Spleen (tissue), 11 donors: Measurements from ENCODE around the gene AXIN1. TPM values are rescaled to one million over a fixed set of nuclear protein-coding genes. Genes with fewer than 3 reads are reported as not detected.

Experiments used
- DNase-seq: peaks from one replicate; pipeline ENCODE4 v3.0.0-alpha.2; 2020
- H3K27ac ChIP-seq, 8 donors: fragments of 200-600 bp; sonication (generic) in 7 of 8; 1 replicate in 4 of 8; 2 replicates in 4 of 8; pipeline versions ENCODE4 v1.5.0 to v1.8.0; 2016 to 2021; ENCODE audit warnings: inconsistent platforms in 4 of 8, mild to moderate bottlenecking in 4 of 8, moderate library complexity in 1 of 8
- H3K27me3 ChIP-seq, 7 donors: fragments of 200-600 bp; sonication (generic) in 6 of 7; replicated peaks in 1 of 7; 1 replicate in 4 of 7; 2 replicates in 3 of 7; pipeline versions ENCODE4 v1.5.0 to v1.8.0; 2016 to 2021; ENCODE audit warnings: inconsistent platforms in 3 of 7, mild to moderate bottlenecking in 1 of 7
- H3K36me3 ChIP-seq, 6 donors: fragments of 200-600 bp; sonication (generic) in 5 of 6; 1 replicate in 4 of 6; 2 replicates in 2 of 6; pipeline versions ENCODE4 v1.5.0 to v1.8.0; 2016 to 2021; ENCODE audit warnings: inconsistent platforms in 2 of 6
- H3K4me1 ChIP-seq, 6 donors: fragments of 200-600 bp; sonication (generic) in 5 of 6; 1 replicate in 3 of 6; 2 replicates in 3 of 6; pipeline versions ENCODE4 v1.5.0 to v1.8.0; 2016 to 2021; ENCODE audit warnings: inconsistent platforms in 3 of 6
- H3K4me3 ChIP-seq, 8 donors: fragments of 200-600 bp; sonication (generic) in 7 of 8; 1 replicate in 4 of 8; 2 replicates in 4 of 8; pipeline versions ENCODE4 v1.5.0 to v1.8.0; 2016 to 2021; ENCODE audit warnings: inconsistent platforms in 4 of 8, mild to moderate bottlenecking in 4 of 8, moderate library complexity in 2 of 8
- H3K9me3 ChIP-seq, 8 donors: fragments of 200-600 bp; sonication (generic) in 7 of 8; 1 replicate in 4 of 8; 2 replicates in 4 of 8; pipeline versions ENCODE4 v1.5.0 to v1.8.0; 2016 to 2021; ENCODE audit warnings: inconsistent platforms in 4 of 8
- POLR2A ChIP-seq, 3 donors: fragments of 450-650 bp; IDR thresholded peaks; one replicate each; pipeline ENCODE4 v1.5.1; 2017; ENCODE audit warnings: antibody characterized with exemption in 3 of 3, mild to moderate bottlenecking in 1 of 3
- POLR2AphosphoS5 ChIP-seq, 3 donors: sonication (generic); formaldehyde crosslinking; IDR thresholded peaks; one replicate each; pipeline ENCODE4 v1.5.1; 2017; ENCODE audit warnings: antibody characterized with exemption in 3 of 3
- WGBS, 5 donors: extraction: QIAGEN DNeasy Blood & Tissue Kit in 3 of 5; methylation state at CpG; one replicate each; pipeline versions ENCODE4 v1.1.5 to v1.1.7; 2013 to 2018; 5-methylcytosine and 5-hydroxymethylcytosine counted together
- intact Hi-C: fragments of 100-400 bp; cut with DNase I; formaldehyde crosslinking; loops from one replicate; pipeline ENCODE4 v1.15.0; 2023; ENCODE audit warnings: low total_unique reads
- polyA plus RNA-seq, 3 donors: library from polyadenylated mRNA; stranded (reverse); fragments of 200-250 nt; gene quantifications; one replicate each; pipeline ENCODE4 v1.2.1, GENCODE V29; 2013
- total RNA-seq, 7 donors: library from RNA; depleted of rRNA in 3 of 7; stranded (reverse); fragments of >200 nt in 3 of 7; fragmentation: NEBNext Ultra II Directional in 4 of 7; extraction: Animal tissue kit (Norgen Biotek cat#: 25700) in 4 of 7; gene quantifications; one replicate each; pipeline versions ENCODE4 v1.1.0 to v1.2.1, GENCODE V29; 2016 to 2021
- TF ChIP-seq, protein P1 (sequence below), 11 experiments: fragments of 200-600 bp in 7 of 11; fragments of 450-650 bp in 4 of 11; sonication (generic) in 4 of 11; IDR thresholded peaks in 8 of 11; conservative IDR thresholded peaks in 3 of 11; 1 replicate in 7 of 11; 2 replicates in 4 of 11; pipeline versions ENCODE4 v1.4.0 to v1.8.0; 2016 to 2021; ENCODE audit warnings: antibody characterized with exemption in 11 of 11, inconsistent platforms in 4 of 11, mild to moderate bottlenecking in 1 of 11
- donor health status: healthy with polysubstance abuse.
- donor health status: DM: no; HTN: no; CAD: no; lungs with moderate emphysema.
- donor health status: DM: no; HTN: no; CAD: no.
- donor health status: Bipolar disorder and iron deficiency.
- donor health status: healthy.
- donor health status: DM: no; HTN: no; CAD: no.
- donor health status: DM: yes; HTN: yes; CAD: no.

Gene AXIN1
- total and polyA plus RNA-seq, 10 donors, result 12.9 to 27.3 (median 23.9) TPM

GRCh38 chr16:306911-307370 lies 45.6 kb downstream of the AXIN1 start:
- H3K27ac ChIP-seq, result no peak overlapping the region
- peaks cover 0 to 32% (median 2%) of the 10 kb centered on the region in 6 donors for H3K4me1 ChIP-seq
- intact Hi-C loops, result no loop called here
- WGBS, 5 donors, result 89 to 93% (median 90%) methylated on average over 17 of the region's 17 CpGs
- H3K36me3 ChIP-seq, result peaks cover 2 to 100% (median 61%) of the 10 kb centered on the region in 6 donors
- H3K27me3 ChIP-seq, result no peaks in the 10 kb centered on the region
- DNase-seq, result no peak
- TF ChIP-seq, protein P1, sequence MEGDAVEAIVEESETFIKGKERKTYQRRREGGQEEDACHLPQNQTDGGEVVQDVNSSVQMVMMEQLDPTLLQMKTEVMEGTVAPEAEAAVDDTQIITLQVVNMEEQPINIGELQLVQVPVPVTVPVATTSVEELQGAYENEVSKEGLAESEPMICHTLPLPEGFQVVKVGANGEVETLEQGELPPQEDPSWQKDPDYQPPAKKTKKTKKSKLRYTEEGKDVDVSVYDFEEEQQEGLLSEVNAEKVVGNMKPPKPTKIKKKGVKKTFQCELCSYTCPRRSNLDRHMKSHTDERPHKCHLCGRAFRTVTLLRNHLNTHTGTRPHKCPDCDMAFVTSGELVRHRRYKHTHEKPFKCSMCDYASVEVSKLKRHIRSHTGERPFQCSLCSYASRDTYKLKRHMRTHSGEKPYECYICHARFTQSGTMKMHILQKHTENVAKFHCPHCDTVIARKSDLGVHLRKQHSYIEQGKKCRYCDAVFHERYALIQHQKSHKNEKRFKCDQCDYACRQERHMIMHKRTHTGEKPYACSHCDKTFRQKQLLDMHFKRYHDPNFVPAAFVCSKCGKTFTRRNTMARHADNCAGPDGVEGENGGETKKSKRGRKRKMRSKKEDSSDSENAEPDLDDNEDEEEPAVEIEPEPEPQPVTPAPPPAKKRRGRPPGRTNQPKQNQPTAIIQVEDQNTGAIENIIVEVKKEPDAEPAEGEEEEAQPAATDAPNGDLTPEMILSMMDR (IDR thresholded peaks at IDR 0.05 in 8 of 11, conservative IDR thresholded peaks at IDR 0.05 in 3 of 11), result no peak
- TF ChIP-seq POLR2A (IDR thresholded peaks at IDR 0.05), result no peak
- TF ChIP-seq POLR2AphosphoS5 (IDR thresholded peaks at IDR 0.05), result no peak
- no peak overlapping the region for H3K4me3 ChIP-seq
- no peaks in the 10 kb centered on the region for H3K9me3 ChIP-seq

GRCh38 chr16:305916-306626 lies 46.5 kb downstream of the AXIN1 start:
- Histone ChIP-seq H3K36me3 (peaks cover 2 to 100% (median 58%) of the 10 kb centered on the region in 6 donors), H3K4me3 (no peak overlapping the region), H3K27me3 (no peaks in the 10 kb centered on the region), H3K27ac (no peak overlapping the region), H3K4me1 (peaks cover 0 to 32% (median 2%) of the 10 kb centered on the region in 6 donors), H3K9me3 (no peaks in the 10 kb centered on the region)
- TF ChIP-seq POLR2AphosphoS5 (IDR thresholded peaks at IDR 0.05), result peak in 1 of 3 donors; percentile 1
- TF ChIP-seq, protein P1 (IDR thresholded peaks at IDR 0.05 in 8 of 11, conservative IDR thresholded peaks at IDR 0.05 in 3 of 11), result no peak
- WGBS, 5 donors, result 90 to 96% (median 92%) methylated on average over 18 to 19 of the region's 19 CpGs
- no peak for DNase-seq
- intact Hi-C loops, result no loop called here

DNA sequence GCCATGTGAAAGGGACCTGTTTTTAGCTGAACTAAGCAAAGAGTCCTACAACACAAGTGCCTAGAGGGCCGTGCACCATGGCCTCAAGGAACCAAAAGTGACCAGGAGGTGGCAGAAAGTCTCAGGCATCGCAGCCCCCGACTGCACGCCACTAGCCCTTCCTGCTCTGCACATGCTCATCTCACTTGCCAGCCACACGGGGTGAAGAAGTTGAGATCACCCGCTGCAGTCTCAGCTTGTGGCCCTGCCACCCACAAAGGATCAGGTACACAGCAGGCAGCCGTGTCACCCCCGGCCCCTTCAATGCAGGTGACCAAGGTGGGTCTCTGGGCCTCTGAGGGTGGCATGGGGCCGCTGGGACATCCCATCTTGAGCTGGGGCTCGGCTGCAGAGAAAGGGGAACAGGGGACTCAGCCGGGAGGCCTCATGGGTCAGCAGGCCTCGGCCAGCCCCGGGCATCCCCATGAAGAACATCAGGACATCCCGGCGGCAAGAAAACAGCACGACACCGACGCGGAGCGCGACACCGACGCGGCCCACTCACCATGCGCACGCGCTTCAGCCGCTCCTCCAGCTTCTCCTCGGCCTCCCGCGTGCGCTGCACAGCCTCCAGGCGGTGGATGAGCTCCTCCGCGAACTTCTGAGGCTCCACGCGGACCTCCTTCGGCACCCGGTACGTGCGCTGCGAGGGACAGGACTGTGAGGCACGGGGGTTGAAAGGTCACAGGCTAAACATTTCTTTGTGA lies 48.6 kb downstream of the AXIN1 start:
- peaks cover 0 to 23% (median 0%) of the 10 kb centered on the region in 6 donors for H3K4me1 ChIP-seq
- WGBS, 5 donors, result 87 to 92% (median 89%) methylated on average over 39 to 43 of the region's 43 CpGs
- no peaks in the 10 kb centered on the region for H3K27me3 ChIP-seq
- peaks cover 2 to 100% (median 56%) of the 10 kb centered on the region in 6 donors for H3K36me3 ChIP-seq
- H3K27ac ChIP-seq, result no peak overlapping the region
- peak; percentile 68 for DNase-seq
- H3K4me3 ChIP-seq, result no peak overlapping the region
- TF ChIP-seq, protein P1 (IDR thresholded peaks at IDR 0.05 in 8 of 11, conservative IDR thresholded peaks at IDR 0.05 in 3 of 11), result peak in 2 of 11 experiments; percentile 18 to 23
- TF ChIP-seq POLR2A (IDR thresholded peaks at IDR 0.05) (no peak), POLR2AphosphoS5 (IDR thresholded peaks at IDR 0.05) (peak in 1 of 3 donors; percentile 42)
- no peaks in the 10 kb centered on the region for H3K9me3 ChIP-seq
- intact Hi-C loops, result no loop called here

- H3K9me3 ChIP-seq, result no peaks in the 10 kb centered on the region
- H3K4me1 ChIP-seq, result peaks cover 0 to 4% (median 0%) of the 10 kb centered on the region in 6 donors
- no peak overlapping the region for H3K4me3 ChIP-seq
- TF ChIP-seq POLR2AphosphoS5 (IDR thresholded peaks at IDR 0.05) (no peak), POLR2A (IDR thresholded peaks at IDR 0.05) (no peak)
- 95 to 98% (median 96%) methylated on average over 3 to 13 of the region's 13 CpGs for WGBS, 5 donors
- H3K36me3 ChIP-seq, result peaks cover 2 to 100% (median 52%) of the 10 kb centered on the region in 6 donors
- no peaks in the 10 kb centered on the region for H3K27me3 ChIP-seq
- DNase-seq, result no peak
- intact Hi-C loops, result no loop called here
- H3K27ac ChIP-seq, result no peak overlapping the region
Observed at GRCh38 chr16:301950-302349, 50.6 kb downstream of the AXIN1 start.
